Panc1 (cell line): Measurements from ENCODE around the gene PRKD1. TPM values are rescaled to one million over a fixed set of nuclear protein-coding genes. Genes with fewer than 3 reads are reported as not detected.

ENCODE experiments used
- ATAC-seq: fragments of 200-7000 bp; cut with Tn5 transposase; 2 replicates; pipeline ENCODE4 v1.9.1; 2020; ENCODE audit warnings: mild to moderate bottlenecking, moderate library complexity
- BruUV-seq: library from RNA; stranded (reverse); fragments of 400-500 nt; replicated peaks from 2 replicates; lab custom pipeline; 2021; lab: Mats Ljungman, UMichigan
- CTCF ChIA-PET: fragments of 300-600 bp; sonication (Branson Sonifier 250); formaldehyde crosslinking; loops from one replicate; lab custom pipeline; 2022; ENCODE audit warnings: antibody characterized with exemption; lab: Charles Lee
- POLR2A ChIA-PET: fragments of 300-600 bp; sonication (Branson Sonifier 250); formaldehyde crosslinking; loops from one replicate; lab custom pipeline; 2022; ENCODE audit warnings: antibody characterized with exemption; lab: Charles Lee
- DNase-seq: peaks from one replicate; pipeline ENCODE4 v3.0.0-alpha.2; 2010; ENCODE audit warnings: low read depth, low spot score
- H3K27ac ChIP-seq: 2 replicates; pipeline ENCODE4 v1.5.1; 2011; ENCODE audit warnings: mild to moderate bottlenecking, low read length, inconsistent platforms
- H3K27me3 ChIP-seq: fragments of 200-500 bp; sonication (Bioruptor generic); 2 replicates; pipeline ENCODE4 v1.6.0; 2014; ENCODE audit warnings: low read length, inconsistent platforms; ENCODE audit not compliant: control insufficient read depth, insufficient read depth
- H3K36me3 ChIP-seq: fragments of 200-500 bp; sonication (Bioruptor generic); 2 replicates; pipeline ENCODE4 v1.5.1; 2014; ENCODE audit warnings: inconsistent platforms, mild to moderate bottlenecking, low read length, moderate library complexity; ENCODE audit not compliant: control insufficient read depth, insufficient read depth
- H3K4me1 ChIP-seq: 2 replicates; pipeline ENCODE4 v1.5.1; 2011; ENCODE audit warnings: inconsistent platforms, mild to moderate bottlenecking, low read length, moderate library complexity; ENCODE audit not compliant: control insufficient read depth, insufficient read depth
- H3K4me3 ChIP-seq, 2 experiments: 2 replicates each; pipeline ENCODE4 v1.5.1; 2011 to 2012; ENCODE audit warnings: low read depth in 2 of 2, low read length in 2 of 2, mild to moderate bottlenecking in 2 of 2, inconsistent platforms in 1 of 2, moderate library complexity in 1 of 2
- H3K9me3 ChIP-seq: fragments of 200-500 bp; sonication (Bioruptor generic); 2 replicates; pipeline ENCODE4 v1.5.1; 2014; ENCODE audit warnings: low read depth, mild to moderate bottlenecking, inconsistent platforms, low read length, moderate library complexity; ENCODE audit not compliant: control insufficient read depth, insufficient read depth
- POLR2AphosphoS5 ChIP-seq: IDR thresholded peaks from 2 replicates; pipeline ENCODE4 v1.6.1; 2012; ENCODE audit warnings: mild to moderate bottlenecking, low read depth, low read length, moderate library complexity
- REST ChIP-seq, 2 experiments: IDR thresholded peaks; 2 replicates each; pipeline ENCODE4 v1.6.1; 2011 to 2012; ENCODE audit warnings: low read depth in 2 of 2, control low read depth in 1 of 2, low read length in 1 of 2, mild to moderate bottlenecking in 1 of 2, moderate library complexity in 1 of 2; ENCODE audit not compliant: insufficient read depth in 1 of 2
- SIN3A ChIP-seq: IDR thresholded peaks from 2 replicates; pipeline ENCODE4 v1.6.1; 2012; ENCODE audit warnings: low read depth, mild to moderate bottlenecking, low read length, moderate library complexity, borderline replicate concordance; ENCODE audit not compliant: insufficient read depth
- TCF7L2 ChIP-seq: IDR thresholded peaks from 2 replicates; pipeline ENCODE4 v1.6.1; 2011; ENCODE audit warnings: mild to moderate bottlenecking, low read depth, low read length, inconsistent platforms
- in situ Hi-C: cut with HindIII; loops from 2 replicates; pipeline ENCODE4 v1.10.0; 2016; ENCODE audit warnings: low sequenced_read_pairs, low pct_unique_long_range_greater_than_20kb
- intact Hi-C: fragments of 100-400 bp; cut with micrococcal nuclease; formaldehyde crosslinking; loops from one replicate; pipeline ENCODE4 v1.10.0; 2022; ENCODE audit not compliant: unreplicated experiment
- total RNA-seq: library from RNA; stranded (reverse); gene quantifications from one replicate; pipeline ENCODE4 v1.2.1, GENCODE V29; 2021; ENCODE audit not compliant: unreplicated experiment
- TF ChIP-seq, protein P1 (sequence below): fragments of 450-650 bp; IDR thresholded peaks from 2 replicates; pipeline ENCODE4 v1.5.1; 2017; ENCODE audit warnings: mild to moderate bottlenecking

PRKD1 gene
- total RNA-seq, 1 experiment from 2014 or later = 8.2 TPM

- no peak overlapping the region for H3K27ac ChIP-seq
- no peaks in the 10 kb centered on the region for H3K9me3 ChIP-seq
- intact Hi-C loops = no loop called here
- in situ Hi-C loops = no loop called here
- H3K27me3 ChIP-seq = no peaks in the 10 kb centered on the region
- H3K4me1 ChIP-seq = no peaks in the 10 kb centered on the region
- ATAC-seq = no peak
- CTCF ChIA-PET = no interaction called here
- POLR2A ChIA-PET = no interaction called here
- H3K4me3 ChIP-seq = no peak overlapping the region
- DNase-seq = no peak
- no TSS peak for BruUV-seq
- H3K36me3 ChIP-seq = no peaks in the 10 kb centered on the region
- TF ChIP-seq, protein P1, sequence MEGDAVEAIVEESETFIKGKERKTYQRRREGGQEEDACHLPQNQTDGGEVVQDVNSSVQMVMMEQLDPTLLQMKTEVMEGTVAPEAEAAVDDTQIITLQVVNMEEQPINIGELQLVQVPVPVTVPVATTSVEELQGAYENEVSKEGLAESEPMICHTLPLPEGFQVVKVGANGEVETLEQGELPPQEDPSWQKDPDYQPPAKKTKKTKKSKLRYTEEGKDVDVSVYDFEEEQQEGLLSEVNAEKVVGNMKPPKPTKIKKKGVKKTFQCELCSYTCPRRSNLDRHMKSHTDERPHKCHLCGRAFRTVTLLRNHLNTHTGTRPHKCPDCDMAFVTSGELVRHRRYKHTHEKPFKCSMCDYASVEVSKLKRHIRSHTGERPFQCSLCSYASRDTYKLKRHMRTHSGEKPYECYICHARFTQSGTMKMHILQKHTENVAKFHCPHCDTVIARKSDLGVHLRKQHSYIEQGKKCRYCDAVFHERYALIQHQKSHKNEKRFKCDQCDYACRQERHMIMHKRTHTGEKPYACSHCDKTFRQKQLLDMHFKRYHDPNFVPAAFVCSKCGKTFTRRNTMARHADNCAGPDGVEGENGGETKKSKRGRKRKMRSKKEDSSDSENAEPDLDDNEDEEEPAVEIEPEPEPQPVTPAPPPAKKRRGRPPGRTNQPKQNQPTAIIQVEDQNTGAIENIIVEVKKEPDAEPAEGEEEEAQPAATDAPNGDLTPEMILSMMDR = no peak
- TF ChIP-seq REST (IDR thresholded peaks at IDR 0.05; ENCODE audit: insufficient read depth in 1 of 2, low read depth in 2 of 2, low read length in 1 of 2) (no peak), POLR2AphosphoS5 (no peak), TCF7L2 (no peak), SIN3A (no peak)
Measured at GRCh38 chr14:29817767-29818405, 109.8 kb downstream of the PRKD1 start.

GRCh38 chr14:29815016-29815674 is 112.5 kb downstream of the PRKD1 start:
- no peaks in the 10 kb centered on the region; the same call in 1 of the 2 replicates for H3K4me1 ChIP-seq
- intact Hi-C loops (no loop called here), in situ Hi-C loops (no loop called here)
- H3K27me3 ChIP-seq = no peaks in the 10 kb centered on the region
- DNase-seq = no peak
- no peak overlapping the region for H3K27ac ChIP-seq
- CTCF ChIA-PET = no interaction called here
- no peak overlapping the region for H3K4me3 ChIP-seq
- no peak for TF ChIP-seq POLR2AphosphoS5
- no peak for TF ChIP-seq SIN3A
- H3K9me3 ChIP-seq = no peaks in the 10 kb centered on the region
- H3K36me3 ChIP-seq = no peaks in the 10 kb centered on the region
- POLR2A ChIA-PET = no interaction called here
- ATAC-seq = no peak
- BruUV-seq = no TSS peak
